GM11168 (cell line): Measurements from ENCODE around the gene IL9.

Experiments used
- in situ Hi-C: fragments of 300-500 bp; cut with MboI; formaldehyde crosslinking; loops from one replicate; pipeline ENCODE4 v1.12.0; 2022; ENCODE audit warnings: low sequenced_read_pairs; ENCODE audit not compliant: unreplicated experiment

IL9 gene

GRCh38 chr5:135894276-135894675 is 1.4 kb downstream of the IL9 start:
- in situ Hi-C loops = loop anchor here (25.0 kb wide), 1 partner anchor 318 kb away; no protein-coding TSS in a partner anchor

- in situ Hi-C loops = loop anchor here (25.0 kb wide), 1 partner anchor 321 kb away; no protein-coding TSS in a partner anchor
Measured at GRCh38 chr5:135891791-135892190, 3.9 kb downstream of the IL9 start.

- in situ Hi-C loops = loop anchor here (25.0 kb wide), 1 partner anchor 321 kb away; no protein-coding TSS in a partner anchor
Measured at GRCh38 chr5:135891268-135891667, 4.4 kb downstream of the IL9 start.

- in situ Hi-C loops = loop anchor here (25.0 kb wide), 1 partner anchor 321 kb away; no protein-coding TSS in a partner anchor
Measured at GRCh38 chr5:135890867-135891266, 4.8 kb downstream of the IL9 start.

GRCh38 chr5:135890296-135890695 is 5.3 kb downstream of the IL9 start:
- in situ Hi-C loops = loop anchor here (25.0 kb wide), 1 partner anchor 322 kb away; no protein-coding TSS in a partner anchor

- in situ Hi-C loops = loop anchor here (25.0 kb wide), 1 partner anchor 324 kb away; no protein-coding TSS in a partner anchor
Measured at GRCh38 chr5:135887881-135888614, 7.6 kb downstream of the IL9 start.

GRCh38 chr5:135887447-135887864 is 8.2 kb downstream of the IL9 start:
- in situ Hi-C loops = loop anchor here (25.0 kb wide), 1 partner anchor 325 kb away; no protein-coding TSS in a partner anchor

- in situ Hi-C loops = loop anchor here (25.0 kb wide), 1 partner anchor 326 kb away; no protein-coding TSS in a partner anchor
Measured at GRCh38 chr5:135886136-135886535, 9.5 kb downstream of the IL9 start.

- in situ Hi-C loops = loop anchor here (25.0 kb wide), 1 partner anchor 327 kb away; no protein-coding TSS in a partner anchor
Measured at GRCh38 chr5:135885031-135885430, 10.6 kb downstream of the IL9 start.

GRCh38 chr5:135883441-135883840 is 12.2 kb downstream of the IL9 start:
- in situ Hi-C loops = loop anchor here (25.0 kb wide), 1 partner anchor 329 kb away; no protein-coding TSS in a partner anchor

- in situ Hi-C loops = loop anchor here (25.0 kb wide), 1 partner anchor 329 kb away; no protein-coding TSS in a partner anchor
Measured at GRCh38 chr5:135883026-135883425, 12.6 kb downstream of the IL9 start.

GRCh38 chr5:135881819-135882218 is 13.8 kb downstream of the IL9 start:
- in situ Hi-C loops = loop anchor here (25.0 kb wide), 1 partner anchor 330 kb away; no protein-coding TSS in a partner anchor

GRCh38 chr5:135881244-135881643 is 14.4 kb downstream of the IL9 start:
- in situ Hi-C loops = loop anchor here (25.0 kb wide), 1 partner anchor 331 kb away; no protein-coding TSS in a partner anchor

GRCh38 chr5:135880801-135881200 is 14.8 kb downstream of the IL9 start:
- in situ Hi-C loops = loop anchor here (25.0 kb wide), 1 partner anchor 332 kb away; no protein-coding TSS in a partner anchor

GRCh38 chr5:135880278-135880677 is 15.4 kb downstream of the IL9 start:
- in situ Hi-C loops = loop anchor here (25.0 kb wide), 1 partner anchor 332 kb away; no protein-coding TSS in a partner anchor

- in situ Hi-C loops = loop anchor here (25.0 kb wide), 1 partner anchor 333 kb away; no protein-coding TSS in a partner anchor
Measured at GRCh38 chr5:135879591-135879990, 16.1 kb downstream of the IL9 start.

- in situ Hi-C loops = loop anchor here (25.0 kb wide), 1 partner anchor 334 kb away; no protein-coding TSS in a partner anchor
Measured at GRCh38 chr5:135878156-135878620, 17.5 kb downstream of the IL9 start.

GRCh38 chr5:135877570-135878155 is 18.0 kb downstream of the IL9 start:
- in situ Hi-C loops = loop anchor here (25.0 kb wide), 1 partner anchor 335 kb away; no protein-coding TSS in a partner anchor

GRCh38 chr5:135876146-135876545 is 19.5 kb downstream of the IL9 start:
- in situ Hi-C loops = loop anchor here (25.0 kb wide), 1 partner anchor 336 kb away; no protein-coding TSS in a partner anchor

GRCh38 chr5:135875567-135875966 is 20.1 kb downstream of the IL9 start:
- in situ Hi-C loops = loop anchor here (25.0 kb wide), 1 partner anchor 337 kb away; no protein-coding TSS in a partner anchor
